CD14-positive monocyte (primary cell): ENCODE results near the gene SRSF7. TPM values are rescaled to one million over a fixed set of nuclear protein-coding genes. Genes with fewer than 3 reads are reported as not detected.

ENCODE experiments used
- DNase-seq, 3 donors: peaks; one replicate each; pipeline ENCODE4 v3.0.0-alpha.2; 2011 to 2022
- H2AFZ ChIP-seq: 2 replicates; pipeline ENCODE4 v1.6.0; 2012; ENCODE audit warnings: mild to moderate bottlenecking, low read depth, low read length, inconsistent platforms; ENCODE audit not compliant: insufficient read depth, poor library complexity, severe bottlenecking
- H3K27ac ChIP-seq, 2 donors: 1 replicate in 1 of 2; 2 replicates in 1 of 2; pipeline ENCODE4 v1.5.1; 2012 to 2013; ENCODE audit warnings: low read length in 2 of 2, control low read depth in 1 of 2, inconsistent platforms in 1 of 2, low read depth in 1 of 2, mild to moderate bottlenecking in 1 of 2
- H3K27me3 ChIP-seq, 2 donors: one replicate each; pipeline versions ENCODE4 v1.6.0 to v1.6.1; 2011 to 2013; ENCODE audit warnings: low read length in 2 of 2; ENCODE audit not compliant: control insufficient read depth in 2 of 2, insufficient read depth in 2 of 2
- H3K36me3 ChIP-seq, 2 donors: replicated peaks in 1 of 2; 1 replicate in 1 of 2; 2 replicates in 1 of 2; pipeline versions ENCODE4 v1.5.1 to v1.6.1; 2012 to 2013; ENCODE audit warnings: low read length in 2 of 2, control low read depth in 1 of 2, inconsistent platforms in 1 of 2, mild to moderate bottlenecking in 1 of 2; ENCODE audit not compliant: insufficient read depth in 2 of 2, control insufficient read depth in 1 of 2
- H3K4me1 ChIP-seq, 2 donors: 1 replicate in 1 of 2; 2 replicates in 1 of 2; pipeline versions ENCODE4 v1.5.1 to v1.6.1; 2012 to 2013; ENCODE audit warnings: low read length in 2 of 2, control low read depth in 1 of 2, inconsistent platforms in 1 of 2, mild to moderate bottlenecking in 1 of 2, moderate library complexity in 1 of 2; ENCODE audit not compliant: insufficient read depth in 2 of 2, control insufficient read depth in 1 of 2
- H3K4me2 ChIP-seq: replicated peaks from 2 replicates; pipeline ENCODE3; 2012; ENCODE audit warnings: low read length, moderate library complexity, mild to moderate bottlenecking; ENCODE audit not compliant: poor library complexity, severe bottlenecking; ENCODE audit errors: extremely low read depth
- H3K4me3 ChIP-seq, 3 experiments: fragments of 200-600 bp in 1 of 3; sonication (generic) in 1 of 3; replicated peaks in 1 of 3; 1 replicate in 2 of 3; 2 replicates in 1 of 3; pipeline ENCODE4 v1.5.1; 2011 to 2013; ENCODE audit warnings: low read length in 3 of 3, mild to moderate bottlenecking in 3 of 3, control low read depth in 2 of 3, low read depth in 2 of 3, inconsistent platforms in 1 of 3, moderate library complexity in 1 of 3
- H3K79me2 ChIP-seq: 2 replicates; pipeline ENCODE4 v1.6.0; 2012; ENCODE audit warnings: mild to moderate bottlenecking, control low read depth, inconsistent platforms, low read length, moderate library complexity; ENCODE audit not compliant: insufficient read depth
- H3K9ac ChIP-seq: 2 replicates; pipeline ENCODE4 v1.6.0; 2017; ENCODE audit warnings: low read length, mild to moderate bottlenecking; ENCODE audit not compliant: insufficient read depth, poor library complexity, severe bottlenecking
- H3K9me3 ChIP-seq, 2 donors: replicated peaks in 1 of 2; 1 replicate in 1 of 2; 2 replicates in 1 of 2; pipeline versions ENCODE4 v1.5.1 to v1.6.1; 2012 to 2013; ENCODE audit warnings: low read length in 2 of 2, control low read depth in 1 of 2; ENCODE audit not compliant: control insufficient read depth in 1 of 2, insufficient read depth in 1 of 2
- H4K20me1 ChIP-seq: 2 replicates; pipeline ENCODE4 v1.6.0; 2012; ENCODE audit warnings: mild to moderate bottlenecking, low read length, control low read depth, moderate library complexity; ENCODE audit not compliant: insufficient read depth
- H3K27ac Mint-ChIP-seq, 7 donors: one replicate each; pipeline ENCODE4 v1.8.0; 2020; ENCODE audit warnings: mild to moderate bottlenecking in 7 of 7, mixed read lengths in 7 of 7, moderate library complexity in 6 of 7, inconsistent platforms in 2 of 7
- H3K27me3 Mint-ChIP-seq, 3 donors: one replicate each; pipeline ENCODE4 v1.8.0; 2021 to 2022; ENCODE audit warnings: low read depth in 3 of 3, mild to moderate bottlenecking in 3 of 3, mixed read lengths in 3 of 3, moderate library complexity in 3 of 3, inconsistent platforms in 1 of 3
- H3K36me3 Mint-ChIP-seq, 2 donors: one replicate each; pipeline ENCODE4 v1.8.0; 2020; ENCODE audit warnings: mixed read lengths in 2 of 2, inconsistent platforms in 1 of 2, mild to moderate bottlenecking in 1 of 2
- H3K4me1 Mint-ChIP-seq: one replicate; pipeline ENCODE4 v1.8.0; 2020; ENCODE audit warnings: mild to moderate bottlenecking, mixed read lengths
- H3K4me3 Mint-ChIP-seq, 2 donors: one replicate each; pipeline ENCODE4 v1.8.0; 2020; ENCODE audit warnings: mild to moderate bottlenecking in 2 of 2, mixed read lengths in 2 of 2, moderate library complexity in 1 of 2
- H3K9me3 Mint-ChIP-seq, 7 donors: one replicate each; pipeline ENCODE4 v1.8.0; 2020 to 2022; ENCODE audit warnings: mixed read lengths in 7 of 7, mild to moderate bottlenecking in 6 of 7, moderate library complexity in 6 of 7, inconsistent platforms in 2 of 7
- CTCF ChIP-seq: fragments of 200-600 bp; IDR thresholded peaks from one replicate; pipeline ENCODE4 v1.8.0; 2022; ENCODE audit warnings: antibody characterized with exemption, mild to moderate bottlenecking
- WGBS: methylation state at CpG from one replicate; pipeline ENCODE4 v1.1.5; 2013; ENCODE audit warnings: missing lambda C conversion rate; ENCODE audit not compliant: insufficient coverage; 5-methylcytosine and 5-hydroxymethylcytosine counted together
- intact Hi-C, 2 donors: fragments of 100-400 bp; cut with micrococcal nuclease; formaldehyde crosslinking; loops; one replicate each; pipeline versions ENCODE4 v1.15.0 to v1.15.1; 2023
- polyA plus RNA-seq, 3 donors: library from polyadenylated mRNA; depleted of rRNA in 1 of 3; unstranded in 2 of 3; stranded (reverse) in 1 of 3; fragments of 300-500 nt in 2 of 3; fragments of >200 nt in 1 of 3; fragmentation: Illumina TruSeq in 2 of 3; gene quantifications; 1 replicate in 2 of 3; 2 replicates in 1 of 3; pipeline ENCODE4 v1.2.3, GENCODE V29; 2012 to 2021

SRSF7 gene
- polyA plus RNA-seq, 3 donors: 226 to 299 (median 246) TPM

GRCh38 chr2:38775921-38776225, 24.7 kb upstream of the SRSF7 start:
- no peaks in the 10 kb centered on the region for H4K20me1 ChIP-seq
- Mint-ChIP-seq H3K36me3 (peaks cover 0 to 6% of the 10 kb centered on the region in 2 donors), H3K4me1 (peaks cover 11% of the 10 kb centered on the region), H3K4me3 (no peak overlapping the region), H3K9me3 (peaks cover 0 to 5% (median 0%) of the 10 kb centered on the region in 7 donors), H3K27ac (no peak overlapping the region), H3K27me3 (peaks cover 14 to 18% (median 16%) of the 10 kb centered on the region in 3 donors)
- DNase-seq: no peak
- no peaks in the 10 kb centered on the region for H3K9me3 ChIP-seq
- peaks cover 0 to 7% of the 10 kb centered on the region in 2 donors for H3K36me3 ChIP-seq
- 100% methylated on average over 1 of the region's 7 CpGs for WGBS
- no peak overlapping the region for H3K4me2 ChIP-seq
- peaks cover 13% of the 10 kb centered on the region for H3K79me2 ChIP-seq
- H3K4me1 ChIP-seq: peaks cover 12 to 13% of the 10 kb centered on the region in 2 donors
- peaks cover 0 to 9% of the 10 kb centered on the region in 2 donors for H3K27me3 ChIP-seq
- intact Hi-C loops: loop anchor here in 1 of 2 donors (5.0 kb wide), 1 partner anchor 101 kb away; the partner anchor contains the start of genes DHX57 and MORN2
- H3K27ac ChIP-seq: no peak overlapping the region
- no peak overlapping the region for H3K4me3 ChIP-seq
- no peak overlapping the region for H3K9ac ChIP-seq
- no peak overlapping the region for H2AFZ ChIP-seq
- no peak for TF ChIP-seq CTCF

- Histone ChIP-seq H2AFZ (peak overlapping the region; percentile 29), H3K9me3 (no peaks in the 10 kb centered on the region), H3K36me3 (peaks cover 0 to under 1% of the 10 kb centered on the region in 2 donors), H3K27ac (no peak overlapping the region), H4K20me1 (no peaks in the 10 kb centered on the region), H3K9ac (no peak overlapping the region), H3K27me3 (peaks cover 0 to 9% of the 10 kb centered on the region in 2 donors), H3K4me2 (no peak overlapping the region), H3K4me3 (no peak overlapping the region), H3K79me2 (peaks cover 13% of the 10 kb centered on the region), H3K4me1 (peaks cover 12 to 13% of the 10 kb centered on the region in 2 donors)
- intact Hi-C loops: loop anchor here in 1 of 2 donors (5.0 kb wide), 1 partner anchor 102 kb away; the partner anchor contains the start of genes DHX57 and MORN2
- H3K36me3 Mint-ChIP-seq: peaks cover 0 to under 1% of the 10 kb centered on the region in 2 donors
- H3K27ac Mint-ChIP-seq: no peak overlapping the region
- WGBS: 84% methylated on average over 8 of the region's 17 CpGs
- TF ChIP-seq CTCF: no peak
- no peak for DNase-seq
- peaks cover 11% of the 10 kb centered on the region for H3K4me1 Mint-ChIP-seq
- H3K9me3 Mint-ChIP-seq: peaks cover 0 to 5% (median 0%) of the 10 kb centered on the region in 7 donors
- no peak overlapping the region for H3K4me3 Mint-ChIP-seq
- H3K27me3 Mint-ChIP-seq: peaks cover 14 to 18% (median 16%) of the 10 kb centered on the region in 3 donors
Measured at GRCh38 chr2:38775097-38775920, 24.1 kb upstream of the SRSF7 start.
